Thoracic aorta (tissue), 2 donors: ENCODE results near the gene AMOTL2. TPM values are rescaled to one million over a fixed set of nuclear protein-coding genes. Genes with fewer than 3 reads are reported as not detected.
A peak's percentile ranks its signal among the peaks of the same experiment; 100 is the strongest.

Experiments
- ATAC-seq: fragments of 150-250 bp; one replicate; pipeline ENCODE4 v1.8.0; 2017; ENCODE audit warnings: low read depth; ENCODE audit not compliant: insufficient number of reproducible peaks, low FRiP score
- DNase-seq: peaks from one replicate; pipeline ENCODE4 v3.0.0-alpha.2; 2020; ENCODE audit warnings: low spot score
- H3K27ac ChIP-seq, 2 donors: fragments of 200-600 bp; sonication (generic); 1 replicate in 1 of 2; 2 replicates in 1 of 2; pipeline ENCODE4 v1.5.1; 2016; ENCODE audit warnings: mild to moderate bottlenecking in 2 of 2, moderate library complexity in 2 of 2
- H3K27me3 ChIP-seq: fragments of 200-600 bp; sonication (generic); replicated peaks from 2 replicates; pipeline ENCODE4 v1.6.0; 2016; ENCODE audit warnings: mild to moderate bottlenecking; ENCODE audit not compliant: insufficient read depth
- H3K36me3 ChIP-seq: fragments of 200-600 bp; sonication (generic); one replicate; pipeline ENCODE4 v1.5.1; 2016
- H3K4me1 ChIP-seq, 2 donors: fragments of 200-600 bp; sonication (generic); 1 replicate in 1 of 2; 2 replicates in 1 of 2; pipeline versions ENCODE4 v1.5.1 to v1.6.0; 2016; ENCODE audit warnings: low read depth in 2 of 2, mild to moderate bottlenecking in 1 of 2; ENCODE audit not compliant: control insufficient read depth in 1 of 2
- H3K4me3 ChIP-seq: fragments of 200-600 bp; sonication (generic); 2 replicates; pipeline ENCODE4 v1.5.1; 2016; ENCODE audit warnings: mild to moderate bottlenecking
- H3K9me3 ChIP-seq: fragments of 200-600 bp; sonication (generic); 2 replicates; pipeline ENCODE4 v1.5.1; 2016
- CTCF ChIP-seq: fragments of 200-600 bp; sonication (generic); IDR thresholded peaks from one replicate; pipeline ENCODE4 v1.5.1; 2019; ENCODE audit warnings: antibody characterized with exemption
- total RNA-seq, 2 donors: library from RNA; depleted of rRNA; stranded (reverse); fragments of >200 nt; gene quantifications; one replicate each; pipeline versions ENCODE4 v1.1.0 to v1.2.3, GENCODE V29; 2016

Gene AMOTL2
- total RNA-seq, 2 donors from 2014 or later: 62.4 to 161 TPM

- DNase-seq (no peak), ATAC-seq (no peak)
- H3K36me3 ChIP-seq: peaks cover 49% of the 10 kb centered on the region
- TF ChIP-seq CTCF: no peak
- H3K4me1 ChIP-seq: peaks cover 52 to 65% of the 10 kb centered on the region in 2 donors
- no peaks in the 10 kb centered on the region for H3K27me3 ChIP-seq
- H3K9me3 ChIP-seq: no peaks in the 10 kb centered on the region
- peak overlapping the region; percentile 24 to 43 for H3K27ac ChIP-seq
- no peak overlapping the region for H3K4me3 ChIP-seq
Measured at GRCh38 chr3:134355416-134355815, 18.8 kb downstream of the AMOTL2 start.

- Histone ChIP-seq H3K4me1 (peaks cover 46 to 61% of the 10 kb centered on the region in 2 donors), H3K36me3 (peaks cover 42% of the 10 kb centered on the region), H3K27me3 (no peaks in the 10 kb centered on the region), H3K4me3 (no peak overlapping the region), H3K9me3 (no peaks in the 10 kb centered on the region), H3K27ac (peak overlapping the region; percentile 24 to 43)
- ATAC-seq (no peak), DNase-seq (no peak)
- no peak for TF ChIP-seq CTCF
Measured at GRCh38 chr3:134354612-134355251, 19.5 kb downstream of the AMOTL2 start.

GRCh38 chr3:134353831-134354611 is 20.2 kb downstream of the AMOTL2 start:
- Histone ChIP-seq H3K4me1 (peaks cover 40 to 61% of the 10 kb centered on the region in 2 donors), H3K27ac (peak overlapping the region in 1 of 2 donors; percentile 24), H3K9me3 (no peaks in the 10 kb centered on the region), H3K27me3 (no peaks in the 10 kb centered on the region), H3K4me3 (no peak overlapping the region), H3K36me3 (peaks cover 35% of the 10 kb centered on the region)
- no peak for TF ChIP-seq CTCF
- no peak for ATAC-seq
- DNase-seq: no peak

- peaks cover 38 to 61% of the 10 kb centered on the region in 2 donors for H3K4me1 ChIP-seq
- ATAC-seq: no peak
Measured at GRCh38 chr3:134353171-134353825, 20.9 kb downstream of the AMOTL2 start.

More at GRCh38 chr3:134353171-134353825, 20.9 kb downstream of the AMOTL2 start:
- Histone ChIP-seq H3K27me3 (no peaks in the 10 kb centered on the region), H3K36me3 (peaks cover 28% of the 10 kb centered on the region), H3K9me3 (no peaks in the 10 kb centered on the region), H3K4me3 (no peak overlapping the region), H3K27ac (peak overlapping the region; percentile 24 to 38)
- no peak for TF ChIP-seq CTCF
- no peak for DNase-seq
